ENCODE data around the gene SPNS2.

The SPNS2 gene

GRCh38 chr17:4522661-4523060 lies 24.0 kb downstream of the SPNS2 start:
- no peak for DNase-seq

GRCh38 chr17:4523946-4524345 lies 25.3 kb downstream of the SPNS2 start:
- DNase-seq: no peak

- DNase-seq: no peak
Measured at GRCh38 chr17:4525691-4526397, 27.2 kb downstream of the SPNS2 start.

- no peak for DNase-seq
Measured at GRCh38 chr17:4527134-4527533, 28.5 kb downstream of the SPNS2 start.

- DNase-seq: no peak
Measured at GRCh38 chr17:4527566-4528125, 29.0 kb downstream of the SPNS2 start.

- DNase-seq: no peak
Measured at GRCh38 chr17:4529533-4530152, 31.0 kb downstream of the SPNS2 start.

- DNase-seq: no peak
Measured at GRCh38 chr17:4530799-4531730, 32.4 kb downstream of the SPNS2 start.

GRCh38 chr17:4531988-4532736 lies 33.5 kb downstream of the SPNS2 start:
- DNase-seq: no peak

GRCh38 chr17:4532860-4533522 lies 34.3 kb downstream of the SPNS2 start:
- no peak for DNase-seq

GRCh38 chr17:4533523-4534504 lies 35.1 kb downstream of the SPNS2 start:
- no peak for DNase-seq

- DNase-seq: no peak
Measured at GRCh38 chr17:4534515-4534914, 35.8 kb downstream of the SPNS2 start.

- no peak for DNase-seq
Measured at GRCh38 chr17:4534928-4535666, 36.4 kb downstream of the SPNS2 start.

GRCh38 chr17:4535667-4536258 lies 37.1 kb downstream of the SPNS2 start:
- DNase-seq: no peak

- no peak for DNase-seq
Measured at GRCh38 chr17:4536259-4536741, 37.6 kb downstream of the SPNS2 start.

- DNase-seq: no peak
Measured at GRCh38 chr17:4536742-4537411, 38.2 kb downstream of the SPNS2 start.

GRCh38 chr17:4537451-4538235 lies 39.0 kb downstream of the SPNS2 start:
- DNase-seq: no peak

GRCh38 chr17:4538236-4539002 lies 39.7 kb downstream of the SPNS2 start:
- no peak for DNase-seq
